Activated CD4-positive, alpha-beta T cell treated with anti-CD3 and anti-CD28 coated beads, Interleukin-2, amount 50 U/mL, for 1 hour (primary cell): ENCODE data around the gene TRAPPC14.

Experiments
- DNase-seq: peaks from one replicate; pipeline ENCODE4 v3.0.0-alpha.2; 2020

The TRAPPC14 gene

DNA sequence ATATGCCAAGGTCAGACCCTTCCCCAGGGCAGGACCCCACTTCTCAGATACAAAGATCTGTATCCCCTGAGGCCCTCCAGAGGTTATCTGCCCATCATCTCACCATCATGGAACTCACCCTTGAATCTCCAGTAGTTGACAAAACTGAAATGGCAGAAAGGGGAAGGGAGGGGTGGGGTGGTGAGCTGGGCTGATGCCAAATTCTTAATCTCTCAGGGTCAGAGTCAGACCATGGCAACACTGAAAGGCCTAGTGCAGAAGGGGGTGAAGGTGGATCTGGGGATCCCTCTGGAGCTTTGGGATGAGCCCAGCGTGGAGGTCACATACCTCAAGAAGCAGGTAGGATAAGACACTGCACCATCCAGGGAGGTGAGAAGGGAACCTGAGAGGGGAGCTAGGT is 36.0 kb downstream of the TRAPPC14 start:
- DNase-seq = no peak

DNA sequence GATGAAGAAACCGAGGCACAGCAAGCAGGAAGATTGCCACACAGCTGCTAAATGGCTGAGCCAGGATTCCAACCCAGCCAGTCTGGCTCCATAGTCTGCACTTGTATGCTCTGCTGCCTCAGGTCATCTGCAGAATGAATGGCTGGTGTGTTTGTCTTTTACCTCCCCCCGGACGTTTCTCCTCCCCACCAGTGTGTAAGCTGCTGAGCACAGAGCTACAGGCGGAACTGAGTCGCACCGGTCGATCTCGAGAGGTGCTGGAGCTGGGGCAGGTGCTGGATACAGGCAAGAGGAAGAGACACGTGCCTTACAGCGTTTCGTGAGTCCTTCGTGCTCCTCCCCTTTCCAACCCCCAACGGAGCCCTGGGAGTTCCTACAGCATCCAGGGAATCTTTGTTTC is 36.5 kb downstream of the TRAPPC14 start:
- DNase-seq = no peak

GRCh38 chr7:100120733-100121036 is 37.8 kb downstream of the TRAPPC14 start:
- DNase-seq = no peak

- DNase-seq = peak; percentile 65
These were observed 38.4 kb downstream of the TRAPPC14 start for GRCh38 chr7:100119970-100120732.

GRCh38 chr7:100119072-100119969 is 39.2 kb downstream of the TRAPPC14 start, which contains the start of the genes CNPY4 and TAF6:
TSS of gene CNPY4 (plus strand) at chr7:100119634. CDS start at chr7:100119745, 111 bp downstream.
TSS of gene TAF6 (minus strand) at chr7:100119358. CDS start at chr7:100114209, 5,149 bp downstream.
- DNase-seq = peak; percentile 96

- DNase-seq = no peak
These were observed 40.0 kb downstream of the TRAPPC14 start for GRCh38 chr7:100118388-100119071.

DNA sequence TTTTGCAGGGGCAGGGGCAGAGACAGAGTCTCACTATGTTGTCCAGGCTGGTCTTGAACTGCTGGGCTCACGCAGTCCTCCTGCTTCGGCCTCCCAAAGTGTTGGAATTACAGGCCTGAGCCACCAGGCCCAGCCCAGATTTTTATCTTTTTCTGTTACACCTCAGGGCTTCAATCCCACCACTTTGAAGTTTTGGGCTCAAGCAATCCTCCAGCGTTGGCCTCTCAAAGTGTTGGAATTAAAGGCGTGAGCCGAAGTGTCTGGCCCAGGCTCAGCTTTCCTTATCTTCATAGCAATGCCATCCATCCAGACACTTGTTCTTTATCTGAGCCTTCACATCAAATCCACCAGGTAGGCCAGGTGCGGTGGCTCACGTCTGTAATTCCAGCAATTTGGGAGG is 43.5 kb downstream of the TRAPPC14 start:
- no peak for DNase-seq

DNA sequence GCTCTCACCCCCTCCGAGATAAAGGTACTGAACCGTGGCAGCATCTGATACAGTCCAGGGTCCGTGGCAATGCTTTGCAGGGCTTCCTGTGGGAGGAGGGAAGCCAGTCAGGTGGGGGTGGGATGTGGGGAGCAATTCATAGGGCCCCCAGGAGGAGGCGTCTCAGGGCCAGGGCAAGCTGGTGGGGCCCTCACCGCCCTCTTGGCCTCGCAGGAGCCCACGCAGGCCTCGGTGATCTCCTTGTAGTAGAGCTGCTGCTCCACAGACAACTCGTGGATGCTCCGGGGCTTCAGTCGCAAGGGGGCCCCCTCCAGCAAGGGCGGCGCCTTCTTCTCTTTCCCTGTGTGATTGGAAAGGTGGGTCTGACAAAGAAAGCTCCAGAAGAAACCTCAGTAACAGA is 46.6 kb downstream of the TRAPPC14 start:
- DNase-seq = no peak

DNA sequence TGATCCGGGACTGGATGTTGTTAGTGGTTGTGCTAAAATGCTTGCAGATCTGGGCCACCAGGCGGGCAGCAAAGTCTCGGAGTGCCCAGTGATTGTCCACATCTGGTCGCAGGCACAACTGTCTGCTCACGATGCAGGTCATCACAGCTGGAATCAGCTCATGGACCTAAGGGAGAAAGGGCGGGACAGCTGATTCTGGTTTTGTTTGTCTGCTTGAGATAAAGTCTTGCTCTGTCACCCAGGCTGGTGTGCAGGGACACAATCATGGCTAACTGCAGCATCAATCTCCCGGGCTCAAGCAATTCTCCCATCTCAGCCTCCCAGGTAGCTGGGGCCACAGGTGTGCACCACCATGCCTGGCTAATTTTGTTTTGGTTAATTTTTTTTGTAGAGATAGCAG is 47.4 kb downstream of the TRAPPC14 start:
- DNase-seq = no peak

DNA sequence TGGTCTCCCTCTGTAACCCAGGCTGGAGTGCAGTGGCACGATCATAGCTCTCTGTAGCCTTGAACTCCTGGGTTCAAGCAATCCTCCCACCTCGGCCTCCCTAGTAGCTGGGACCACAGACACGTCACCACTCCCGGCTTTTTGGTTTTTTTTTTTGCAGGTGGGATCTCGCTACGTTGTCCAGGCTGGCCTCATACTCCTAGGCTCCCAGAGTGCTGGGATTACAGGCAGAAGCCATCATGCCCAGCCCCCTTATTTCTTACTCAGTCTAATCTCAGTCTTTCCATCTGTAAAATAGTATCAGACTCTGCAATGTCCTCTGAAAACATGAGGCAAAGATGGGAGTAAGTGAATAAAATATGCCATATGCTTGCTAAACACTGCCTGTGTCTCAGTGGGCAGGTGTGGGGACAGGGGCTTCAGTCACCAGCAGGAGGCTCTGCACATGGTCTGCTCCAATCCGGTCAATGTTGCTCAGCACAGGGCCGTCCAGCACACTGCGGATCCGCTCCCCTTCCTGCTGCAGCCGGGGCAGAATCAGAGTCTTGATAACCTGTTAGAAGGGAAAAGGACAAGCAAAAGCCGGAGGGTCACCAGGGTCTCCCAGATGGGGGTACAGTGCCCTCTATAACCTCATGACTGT is 48.9 kb downstream of the TRAPPC14 start:
- DNase-seq = no peak

GRCh38 chr7:100107890-100108289 is 50.6 kb downstream of the TRAPPC14 start:
- no peak for DNase-seq

GRCh38 chr7:100107125-100107737 is 51.3 kb downstream of the TRAPPC14 start:
- no peak for DNase-seq

DNA sequence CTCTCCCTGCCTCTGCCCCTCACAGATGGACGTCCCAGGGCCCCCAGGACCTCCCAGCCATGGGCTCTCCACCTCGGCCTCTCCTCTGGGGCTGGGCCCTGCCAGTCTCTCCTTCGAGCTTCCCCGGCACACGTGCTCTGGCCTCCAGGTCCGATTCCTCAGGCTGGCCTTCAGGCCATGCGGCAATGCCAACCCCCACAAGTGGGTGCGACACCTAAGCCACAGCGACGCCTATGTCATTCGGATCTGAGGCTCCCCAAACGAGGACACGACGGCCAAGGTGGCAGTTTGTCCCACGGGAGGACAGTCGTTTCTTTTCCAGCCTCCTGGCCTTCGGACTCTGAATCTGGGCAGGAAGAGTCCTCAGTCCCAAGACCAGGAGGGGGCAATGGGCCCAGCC is 51.9 kb downstream of the TRAPPC14 start:
- DNase-seq = no peak

GRCh38 chr7:100105534-100105933 is 53.0 kb downstream of the TRAPPC14 start:
- no peak for DNase-seq
